HEK293 (cell line): ENCODE results near the gene WDR18.

Source experiments
- OVOL3 ChIP-seq: fragments of 450-650 bp; formaldehyde crosslinking; IDR thresholded peaks from 2 replicates; pipeline ENCODE4 v1.5.1; 2016; ENCODE audit warnings: missing biosample characterization, missing genetic modification characterization
- SP2 ChIP-seq: fragments of 450-650 bp; formaldehyde crosslinking; IDR thresholded peaks from 2 replicates; pipeline ENCODE4 v1.5.1; 2016; ENCODE audit warnings: missing biosample characterization, missing genetic modification characterization
- ZNF133 ChIP-seq: fragments of 450-650 bp; formaldehyde crosslinking; IDR thresholded peaks from 2 replicates; pipeline ENCODE4 v1.5.1; 2016; ENCODE audit warnings: missing biosample characterization, missing genetic modification characterization
- ZNF2 ChIP-seq: fragments of 450-650 bp; formaldehyde crosslinking; IDR thresholded peaks from 2 replicates; pipeline ENCODE4 v1.5.1; 2016; ENCODE audit warnings: missing biosample characterization, missing genetic modification characterization
- ZNF514 ChIP-seq: fragments of 450-650 bp; formaldehyde crosslinking; IDR thresholded peaks from 2 replicates; pipeline ENCODE4 v1.5.1; 2016; ENCODE audit warnings: missing biosample characterization, missing genetic modification characterization
- TF ChIP-seq, protein P1 (sequence below): fragments of 450-650 bp; formaldehyde crosslinking; IDR thresholded peaks from 2 replicates; pipeline ENCODE4 v1.5.1; 2016; ENCODE audit warnings: missing biosample characterization, missing genetic modification characterization
- TF ChIP-seq, protein P2 (sequence below): fragments of 450-650 bp; formaldehyde crosslinking; IDR thresholded peaks from 2 replicates; pipeline ENCODE4 v1.5.1; 2016; ENCODE audit warnings: missing biosample characterization, missing genetic modification characterization

DNA sequence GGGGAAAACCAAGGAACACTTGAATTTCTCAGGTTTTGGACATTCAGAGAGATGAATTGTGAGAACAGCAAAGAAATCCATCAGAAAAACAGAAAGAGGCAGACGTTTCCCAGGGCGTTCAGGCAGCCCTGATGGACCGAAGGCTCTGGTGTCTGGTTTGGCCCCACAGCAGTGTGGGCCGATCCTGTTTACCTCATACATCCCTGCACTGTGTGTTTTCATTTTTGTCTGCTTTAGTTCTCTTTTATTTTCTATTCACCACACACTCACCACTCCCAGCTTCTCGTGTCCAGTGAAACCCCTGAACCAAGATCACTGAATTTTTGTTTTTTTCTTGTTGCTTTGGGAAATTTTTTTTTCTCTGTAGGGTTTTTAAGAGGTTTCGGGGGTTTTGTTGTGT is 11.9 kb upstream of the WDR18 start:
- TF ChIP-seq ZNF2 (tag by site-specific recombination) = no peak
- TF ChIP-seq SP2 = no peak
- TF ChIP-seq, protein P1, sequence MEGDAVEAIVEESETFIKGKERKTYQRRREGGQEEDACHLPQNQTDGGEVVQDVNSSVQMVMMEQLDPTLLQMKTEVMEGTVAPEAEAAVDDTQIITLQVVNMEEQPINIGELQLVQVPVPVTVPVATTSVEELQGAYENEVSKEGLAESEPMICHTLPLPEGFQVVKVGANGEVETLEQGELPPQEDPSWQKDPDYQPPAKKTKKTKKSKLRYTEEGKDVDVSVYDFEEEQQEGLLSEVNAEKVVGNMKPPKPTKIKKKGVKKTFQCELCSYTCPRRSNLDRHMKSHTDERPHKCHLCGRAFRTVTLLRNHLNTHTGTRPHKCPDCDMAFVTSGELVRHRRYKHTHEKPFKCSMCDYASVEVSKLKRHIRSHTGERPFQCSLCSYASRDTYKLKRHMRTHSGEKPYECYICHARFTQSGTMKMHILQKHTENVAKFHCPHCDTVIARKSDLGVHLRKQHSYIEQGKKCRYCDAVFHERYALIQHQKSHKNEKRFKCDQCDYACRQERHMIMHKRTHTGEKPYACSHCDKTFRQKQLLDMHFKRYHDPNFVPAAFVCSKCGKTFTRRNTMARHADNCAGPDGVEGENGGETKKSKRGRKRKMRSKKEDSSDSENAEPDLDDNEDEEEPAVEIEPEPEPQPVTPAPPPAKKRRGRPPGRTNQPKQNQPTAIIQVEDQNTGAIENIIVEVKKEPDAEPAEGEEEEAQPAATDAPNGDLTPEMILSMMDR = no peak
- TF ChIP-seq, protein P2, sequence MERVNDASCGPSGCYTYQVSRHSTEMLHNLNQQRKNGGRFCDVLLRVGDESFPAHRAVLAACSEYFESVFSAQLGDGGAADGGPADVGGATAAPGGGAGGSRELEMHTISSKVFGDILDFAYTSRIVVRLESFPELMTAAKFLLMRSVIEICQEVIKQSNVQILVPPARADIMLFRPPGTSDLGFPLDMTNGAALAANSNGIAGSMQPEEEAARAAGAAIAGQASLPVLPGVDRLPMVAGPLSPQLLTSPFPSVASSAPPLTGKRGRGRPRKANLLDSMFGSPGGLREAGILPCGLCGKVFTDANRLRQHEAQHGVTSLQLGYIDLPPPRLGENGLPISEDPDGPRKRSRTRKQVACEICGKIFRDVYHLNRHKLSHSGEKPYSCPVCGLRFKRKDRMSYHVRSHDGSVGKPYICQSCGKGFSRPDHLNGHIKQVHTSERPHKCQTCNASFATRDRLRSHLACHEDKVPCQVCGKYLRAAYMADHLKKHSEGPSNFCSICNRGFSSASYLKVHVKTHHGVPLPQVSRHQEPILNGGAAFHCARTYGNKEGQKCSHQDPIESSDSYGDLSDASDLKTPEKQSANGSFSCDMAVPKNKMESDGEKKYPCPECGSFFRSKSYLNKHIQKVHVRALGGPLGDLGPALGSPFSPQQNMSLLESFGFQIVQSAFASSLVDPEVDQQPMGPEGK (tag by site-specific recombination) = 0 out of 2 replicates have a peak, but pooled peaks have one; percentile 22
- no peak for TF ChIP-seq OVOL3 (tag by site-specific recombination)
- TF ChIP-seq ZNF514 (tag by site-specific recombination) = no peak
- no peak for TF ChIP-seq ZNF133 (tag by site-specific recombination)
